HG02642 (cell line): ENCODE data around the gene PCIF1.
"Not testable (repeated sequence)": the region's sequence is repeated elsewhere in the genome, so short reads cannot be mapped to it uniquely, and the experiment has no call there.

Source experiments
- ATAC-seq: cut with Tn5 transposase; IDR thresholded peaks from one replicate; pipeline ENCODE4 v1.9.1; 2021; ENCODE audit warnings: mild to moderate bottlenecking; ENCODE audit not compliant: unreplicated experiment, poor library complexity

The PCIF1 gene

GRCh38 chr20:45934586-45935415 lies at the start of gene PCIF1:
PCIF1 (plus strand) TSS chr20:45934683; CDS start chr20:45939000, 4,317 bp downstream.
- peak; percentile 81 for ATAC-seq

- no peak for ATAC-seq
Observed at GRCh38 chr20:45886590-45887345, 47.7 kb upstream of the PCIF1 start.

DNA sequence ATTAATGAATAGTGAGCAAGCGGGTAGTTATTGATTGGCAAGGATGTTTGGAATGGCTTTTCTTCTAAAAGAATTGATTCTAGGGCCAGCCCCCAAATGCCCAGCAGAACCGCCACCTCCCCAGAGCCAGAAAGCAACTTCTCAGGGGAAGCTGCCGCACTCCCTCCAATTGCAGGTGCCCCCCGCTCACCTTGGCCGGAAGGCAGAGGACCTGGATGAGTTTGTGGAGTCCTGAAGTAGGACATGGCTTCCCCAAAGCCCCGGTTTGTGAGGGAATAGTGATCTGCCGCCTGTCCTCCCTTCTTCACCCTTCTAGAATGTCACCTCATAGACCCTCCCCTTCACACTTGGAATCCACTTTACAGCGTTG lies 47.2 kb upstream of the PCIF1 start, which contains the start of gene SPATA25:
TSS of gene SPATA25 (minus strand) at position 277 of the 370 bp plus-strand sequence. CDS start at position 245, 32 bp downstream.
- ATAC-seq: no peak

DNA sequence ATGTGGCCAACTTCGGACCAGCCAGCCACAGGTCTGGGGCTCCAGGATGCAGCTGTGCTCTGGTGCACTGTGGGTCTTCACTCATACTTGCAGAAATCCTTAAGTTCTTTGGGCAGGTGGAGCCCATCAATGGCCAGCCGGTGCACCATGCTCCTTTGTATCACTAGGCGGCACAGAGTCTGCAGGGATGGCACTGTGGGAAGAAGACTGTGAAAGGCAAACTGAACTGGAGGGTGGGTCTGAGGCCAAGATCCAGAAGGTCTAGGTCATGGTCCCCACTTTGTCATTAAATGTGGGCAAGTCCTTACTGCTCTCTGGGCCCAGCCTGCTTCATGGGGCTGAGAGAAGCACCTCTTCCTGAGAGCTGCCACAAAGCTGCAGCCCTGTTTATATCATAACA lies 45.8 kb upstream of the PCIF1 start:
- no peak for ATAC-seq

DNA sequence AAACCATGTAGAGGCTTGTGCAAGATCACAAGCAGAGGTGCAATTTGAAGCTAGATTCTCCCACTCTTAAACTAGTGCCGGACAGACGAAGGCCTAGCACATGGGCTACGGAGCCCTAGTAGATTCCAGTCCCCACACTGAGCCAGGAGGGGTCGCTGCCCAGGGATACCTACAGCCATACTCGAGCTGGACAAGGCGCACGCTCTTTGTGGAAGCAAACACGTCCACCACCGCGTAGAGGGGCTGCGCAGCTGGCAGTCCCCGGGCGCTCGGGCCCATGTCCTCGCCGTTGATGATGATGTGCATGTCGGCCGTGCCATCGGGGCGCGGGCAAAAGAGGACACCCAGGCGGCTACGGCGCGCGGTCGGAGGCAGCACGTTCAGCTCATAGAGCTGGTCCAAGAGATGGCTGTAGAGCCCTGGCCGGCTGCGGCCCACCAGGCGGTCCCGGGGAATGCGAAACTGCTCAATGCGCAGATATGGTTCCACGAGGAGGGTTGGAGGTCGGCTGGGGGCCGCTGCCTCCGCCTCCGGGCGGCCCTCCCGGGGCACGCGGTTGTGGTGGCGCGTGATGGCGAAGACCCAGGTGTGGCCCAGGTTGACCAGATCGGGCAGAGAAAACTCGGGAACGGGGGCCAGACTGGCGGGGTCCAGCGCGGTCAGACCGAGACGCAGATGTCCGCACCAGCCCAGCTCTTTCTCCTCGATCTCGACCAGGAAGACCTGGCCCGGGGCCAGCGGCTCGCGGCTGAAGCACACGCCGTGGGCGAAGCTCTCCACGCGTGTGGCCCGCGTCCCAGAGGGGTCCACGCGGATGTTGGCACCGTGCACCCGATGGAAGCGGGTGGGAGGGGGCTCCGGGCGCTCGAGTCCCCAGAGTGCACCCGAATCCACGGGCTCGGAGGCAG lies 44.2 kb upstream of the PCIF1 start:
- peak; percentile 27 for ATAC-seq

DNA sequence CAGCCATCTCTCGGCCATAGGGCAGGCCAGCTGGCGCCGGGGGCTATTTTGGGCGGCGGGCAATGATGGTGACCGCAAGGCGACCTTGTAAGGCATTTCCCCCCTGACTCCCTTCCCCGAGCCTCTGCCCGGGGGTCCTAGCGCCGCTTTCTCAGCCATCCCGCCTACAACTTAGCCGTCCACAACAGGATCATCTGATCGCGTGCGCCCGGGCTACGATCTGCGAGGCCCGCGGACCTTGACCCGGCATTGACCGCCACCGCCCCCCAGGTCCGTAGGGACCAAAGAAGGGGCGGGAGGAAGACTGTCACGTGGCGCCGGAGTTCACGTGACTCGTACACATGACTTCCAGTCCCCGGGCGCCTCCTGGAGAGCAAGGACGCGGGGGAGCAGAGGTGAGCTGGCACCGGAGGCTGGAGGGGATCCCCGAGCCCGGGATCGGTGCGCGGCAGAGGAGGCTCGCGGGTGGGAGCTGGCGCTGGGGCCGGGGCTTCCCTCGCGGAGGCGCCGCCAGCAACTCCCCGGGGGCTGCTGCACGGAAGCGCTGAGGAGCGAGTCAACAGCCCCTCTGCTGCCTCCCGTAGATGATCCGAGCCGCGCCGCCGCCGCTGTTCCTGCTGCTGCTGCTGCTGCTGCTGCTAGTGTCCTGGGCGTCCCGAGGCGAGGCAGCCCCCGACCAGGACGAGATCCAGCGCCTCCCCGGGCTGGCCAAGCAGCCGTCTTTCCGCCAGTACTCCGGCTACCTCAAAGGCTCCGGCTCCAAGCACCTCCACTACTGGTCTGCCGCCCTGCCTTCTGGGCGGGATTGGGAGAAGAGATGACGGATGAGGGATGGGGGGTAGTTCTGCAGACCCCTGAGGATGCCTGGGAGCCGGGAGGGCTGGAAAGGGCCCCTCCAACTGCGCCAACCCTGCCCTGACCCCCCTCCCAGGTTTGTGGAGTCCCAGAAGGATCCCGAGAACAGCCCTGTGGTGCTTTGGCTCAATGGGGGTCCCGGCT lies 43.2 kb upstream of the PCIF1 start, which contains the start of the genes CTSA and NEURL2:
TSS of gene CTSA (plus strand) at position 351 of the 999 bp plus-strand sequence. CDS start at position 585, 234 bp downstream.
TSS of gene NEURL2 (minus strand) at position 224 of the 999 bp plus-strand sequence. CDS start at position 7, 217 bp downstream.
- peak; percentile 81 for ATAC-seq

DNA sequence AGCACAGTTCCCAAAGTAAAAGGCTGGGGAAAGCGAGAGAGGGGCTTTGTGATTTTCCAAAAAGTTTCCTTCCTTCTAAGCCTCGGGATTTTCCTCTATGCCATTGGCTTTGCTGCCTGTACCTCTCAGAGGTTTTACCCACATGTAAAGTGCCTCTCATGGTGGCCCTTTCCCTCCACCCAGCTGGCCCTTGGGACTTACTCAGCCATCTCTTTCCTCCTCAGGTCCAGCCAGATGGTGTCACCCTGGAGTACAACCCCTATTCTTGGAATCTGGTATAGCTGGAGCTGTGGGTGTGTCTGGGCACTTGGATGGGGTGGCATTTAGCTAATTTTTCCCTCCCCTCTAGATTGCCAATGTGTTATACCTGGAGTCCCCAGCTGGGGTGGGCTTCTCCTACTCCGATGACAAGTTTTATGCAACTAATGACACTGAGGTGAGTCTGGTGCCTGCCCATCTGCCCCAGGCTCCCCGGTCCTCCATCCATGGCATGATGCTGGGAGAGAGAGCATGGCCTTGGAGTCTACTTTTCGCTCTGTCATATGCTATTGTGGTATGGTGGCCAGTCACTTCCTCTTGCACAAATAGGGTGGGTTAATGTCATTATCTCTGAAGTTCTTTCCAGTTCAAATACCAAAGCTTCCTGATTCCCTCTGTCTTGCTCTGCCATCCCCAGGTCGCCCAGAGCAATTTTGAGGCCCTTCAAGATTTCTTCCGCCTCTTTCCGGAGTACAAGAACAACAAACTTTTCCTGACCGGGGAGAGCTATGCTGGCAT lies 42.2 kb upstream of the PCIF1 start:
- no peak for ATAC-seq

DNA sequence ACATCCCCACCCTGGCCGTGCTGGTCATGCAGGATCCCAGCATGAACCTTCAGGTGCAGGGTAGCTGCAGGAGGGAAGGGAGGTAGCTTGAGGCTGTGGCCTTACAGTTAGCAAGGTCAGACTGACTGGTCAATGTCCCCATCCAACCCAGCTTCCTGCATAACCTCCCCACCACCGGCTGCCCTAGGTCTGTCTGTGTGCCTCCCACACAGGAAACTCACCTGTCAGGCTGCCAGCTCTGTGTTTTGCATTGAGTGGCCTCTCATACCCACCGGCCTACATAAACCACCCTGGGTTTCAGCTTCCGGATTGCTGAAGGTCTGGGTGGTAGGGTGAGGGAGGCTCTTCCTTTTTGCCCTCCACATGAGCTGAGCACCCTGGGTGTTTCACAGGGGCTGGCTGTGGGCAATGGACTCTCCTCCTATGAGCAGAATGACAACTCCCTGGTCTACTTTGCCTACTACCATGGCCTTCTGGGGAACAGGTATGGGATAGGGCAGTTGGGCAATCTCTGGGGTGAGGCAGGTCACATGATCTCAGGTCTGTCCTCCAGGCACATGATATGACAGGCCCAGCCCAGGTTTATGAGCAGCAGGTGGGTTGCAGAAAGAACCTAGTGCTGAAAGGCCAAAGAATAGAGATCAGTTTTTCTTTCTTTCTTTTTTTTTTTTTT lies 41.5 kb upstream of the PCIF1 start:
- no peak for ATAC-seq

GRCh38 chr20:45893831-45894230 lies 40.7 kb upstream of the PCIF1 start:
- ATAC-seq: no peak

GRCh38 chr20:45894797-45895196 lies 39.7 kb upstream of the PCIF1 start:
- ATAC-seq: no peak

GRCh38 chr20:45896641-45897161 lies 37.8 kb upstream of the PCIF1 start:
- no peak for ATAC-seq

DNA sequence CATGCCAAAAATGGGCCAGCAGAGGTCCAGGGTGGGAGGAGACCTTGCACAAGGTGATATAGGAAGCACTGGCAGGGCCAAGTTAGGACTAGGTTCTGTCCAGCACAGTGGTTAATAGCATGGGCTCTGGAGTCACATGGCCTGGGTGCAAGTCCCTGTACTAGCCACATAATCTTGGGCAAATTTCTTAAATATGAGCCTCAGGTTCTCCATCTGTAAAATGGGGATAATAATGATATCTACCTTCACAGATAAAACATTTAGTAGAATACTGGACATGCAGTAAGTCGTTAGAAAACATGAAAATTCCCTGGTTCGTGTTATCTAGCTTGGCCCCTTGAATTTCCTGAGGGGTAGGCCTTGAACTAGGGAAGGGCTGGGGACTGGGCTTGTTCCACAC lies 37.2 kb upstream of the PCIF1 start:
- no peak for ATAC-seq

DNA sequence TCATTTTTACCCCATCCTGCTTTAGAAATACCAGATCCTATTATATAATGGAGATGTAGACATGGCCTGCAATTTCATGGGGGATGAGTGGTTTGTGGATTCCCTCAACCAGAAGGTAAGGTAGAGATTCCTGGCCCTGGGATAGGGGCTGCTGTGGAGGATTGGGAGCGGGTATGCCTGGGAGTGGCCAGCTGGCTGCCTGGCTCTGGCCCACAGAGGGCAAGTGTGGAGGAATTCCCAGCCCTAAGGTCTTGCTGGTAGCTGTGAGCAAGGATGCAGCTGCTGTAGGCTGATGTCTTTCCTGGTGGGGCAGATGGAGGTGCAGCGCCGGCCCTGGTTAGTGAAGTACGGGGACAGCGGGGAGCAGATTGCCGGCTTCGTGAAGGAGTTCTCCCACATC lies 36.8 kb upstream of the PCIF1 start:
- no peak for ATAC-seq

DNA sequence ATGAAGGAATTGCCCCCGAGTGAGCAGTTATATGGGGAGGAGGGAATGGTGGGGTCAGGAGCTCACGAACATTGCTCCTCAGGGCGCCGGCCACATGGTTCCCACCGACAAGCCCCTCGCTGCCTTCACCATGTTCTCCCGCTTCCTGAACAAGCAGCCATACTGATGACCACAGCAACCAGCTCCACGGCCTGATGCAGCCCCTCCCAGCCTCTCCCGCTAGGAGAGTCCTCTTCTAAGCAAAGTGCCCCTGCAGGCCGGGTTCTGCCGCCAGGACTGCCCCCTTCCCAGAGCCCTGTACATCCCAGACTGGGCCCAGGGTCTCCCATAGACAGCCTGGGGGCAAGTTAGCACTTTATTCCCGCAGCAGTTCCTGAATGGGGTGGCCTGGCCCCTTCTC lies 36.2 kb upstream of the PCIF1 start:
- ATAC-seq: no peak

GRCh38 chr20:45899046-45899835 lies 35.2 kb upstream of the PCIF1 start:
- ATAC-seq: no peak

DNA sequence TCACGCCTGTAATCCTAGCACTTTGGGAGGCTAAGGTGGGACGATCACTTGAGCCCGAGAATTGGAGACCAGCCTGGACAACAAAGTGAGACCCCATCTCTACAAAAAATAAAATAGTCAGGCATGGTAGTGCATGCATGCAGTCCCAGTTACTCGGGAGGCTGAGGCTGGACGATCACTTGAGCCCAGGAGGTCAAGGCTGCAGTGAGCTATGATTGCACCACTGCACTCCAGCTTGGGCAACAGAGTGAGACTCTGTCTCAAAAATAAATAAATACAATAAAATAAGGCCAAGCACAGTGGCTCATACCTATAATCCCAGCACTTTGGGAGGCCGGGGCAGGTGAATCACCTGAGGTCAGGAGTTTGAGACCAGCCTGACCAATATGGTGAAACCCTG lies 33.2 kb upstream of the PCIF1 start:
- ATAC-seq: not testable (repeated sequence)
